GM19238 (cell line): ENCODE measurements around the gene PLSCR3.

Experiments used
- DNase-seq: peaks from one replicate; pipeline ENCODE4 v3.0.0; 2011; ENCODE audit warnings: low spot score; ENCODE audit not compliant: insufficient read length

PLSCR3 gene

GRCh38 chr17:7426896-7427489 lies 32.7 kb upstream of the PLSCR3 start:
- DNase-seq, result no peak

GRCh38 chr17:7426203-7426863 lies 32.0 kb upstream of the PLSCR3 start:
- no peak for DNase-seq

GRCh38 chr17:7425756-7426155 lies 31.4 kb upstream of the PLSCR3 start:
- no peak for DNase-seq

- DNase-seq, result no peak
These were observed 31.0 kb upstream of the PLSCR3 start, which contains the start of gene SPEM2 for GRCh38 chr17:7425316-7425715. SPEM2 (plus strand) TSS chr17:7425616; CDS start chr17:7425689, 73 bp downstream.

GRCh38 chr17:7423679-7424078 lies 29.4 kb upstream of the PLSCR3 start:
- no peak for DNase-seq

GRCh38 chr17:7421186-7421585 lies 26.9 kb upstream of the PLSCR3 start:
- no peak for DNase-seq

- no peak for DNase-seq
These were observed 25.7 kb upstream of the PLSCR3 start, which contains the start of gene SPEM1 for GRCh38 chr17:7419819-7420610. SPEM1 (plus strand) TSS chr17:7420324; CDS start chr17:7420385, 61 bp downstream.

- no peak for DNase-seq
These were observed 24.3 kb upstream of the PLSCR3 start for GRCh38 chr17:7418472-7419152.

- no peak for DNase-seq
These were observed 22.8 kb upstream of the PLSCR3 start for GRCh38 chr17:7417056-7417655.

- DNase-seq, result no peak
These were observed 22.0 kb upstream of the PLSCR3 start for GRCh38 chr17:7416323-7416722.

- DNase-seq, result no peak
These were observed 21.5 kb upstream of the PLSCR3 start for GRCh38 chr17:7415784-7416183.

GRCh38 chr17:7414837-7415236 lies 20.5 kb upstream of the PLSCR3 start:
- no peak for DNase-seq

GRCh38 chr17:7413346-7413985 lies 19.1 kb upstream of the PLSCR3 start:
- no peak for DNase-seq

- DNase-seq, result no peak
These were observed 17.1 kb upstream of the PLSCR3 start for GRCh38 chr17:7411427-7411750.

GRCh38 chr17:7410634-7411426 lies 16.5 kb upstream of the PLSCR3 start:
- no peak for DNase-seq

GRCh38 chr17:7409716-7410115 lies 15.4 kb upstream of the PLSCR3 start:
- DNase-seq, result no peak

GRCh38 chr17:7408863-7409262 lies 14.5 kb upstream of the PLSCR3 start:
- no peak for DNase-seq

GRCh38 chr17:7408252-7408727 lies 14.0 kb upstream of the PLSCR3 start:
- DNase-seq, result no peak

- DNase-seq, result no peak
These were observed 13.3 kb upstream of the PLSCR3 start, which contains the start of gene NLGN2 for GRCh38 chr17:7407485-7408251. NLGN2 (plus strand) TSS chr17:7407845; CDS start chr17:7408256, 411 bp downstream.
